AG10803 (cell line): Measurements from ENCODE around the gene NAPSA.
"Not testable (repeated sequence)": the region's sequence is repeated elsewhere in the genome, so short reads cannot be mapped to it uniquely, and the experiment has no call there.

Source experiments
- DNase-seq: peaks from one replicate; pipeline ENCODE4 v3.0.0; 2010; ENCODE audit warnings: low read depth
- H3K4me3 ChIP-seq: 2 replicates; pipeline ENCODE4 v1.5.1; 2011; ENCODE audit warnings: mild to moderate bottlenecking, low read length, control low read depth
- TF ChIP-seq, protein P1 (sequence below): conservative IDR thresholded peaks from 2 replicates; pipeline ENCODE4 v1.5.1; 2011; ENCODE audit warnings: mild to moderate bottlenecking, low read length, control low read depth, inconsistent platforms

The NAPSA gene

DNA sequence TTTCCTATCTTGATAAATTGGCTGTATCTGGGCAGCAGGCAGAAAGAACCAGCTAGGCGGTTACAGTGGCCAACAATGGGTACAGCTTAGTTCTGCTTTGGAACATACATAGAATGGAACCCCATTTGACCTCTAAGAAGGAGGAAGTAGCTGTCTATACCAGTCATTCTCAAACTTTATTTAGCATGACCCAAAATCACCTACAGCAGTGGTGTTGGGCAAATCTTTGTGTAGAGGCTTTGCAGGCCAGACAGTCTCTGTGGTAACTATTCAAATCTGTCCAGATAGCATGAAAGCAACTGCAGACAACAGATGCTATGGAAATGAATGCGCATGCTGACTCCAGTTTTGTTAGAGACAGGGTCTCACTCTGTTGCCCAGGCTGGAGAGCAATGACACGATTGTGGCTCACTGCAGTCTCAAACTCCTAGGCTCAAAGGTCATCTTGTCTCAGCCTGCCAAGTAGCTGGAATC lies 24.3 kb downstream of the NAPSA start:
- no peak for DNase-seq
- TF ChIP-seq, protein P1, sequence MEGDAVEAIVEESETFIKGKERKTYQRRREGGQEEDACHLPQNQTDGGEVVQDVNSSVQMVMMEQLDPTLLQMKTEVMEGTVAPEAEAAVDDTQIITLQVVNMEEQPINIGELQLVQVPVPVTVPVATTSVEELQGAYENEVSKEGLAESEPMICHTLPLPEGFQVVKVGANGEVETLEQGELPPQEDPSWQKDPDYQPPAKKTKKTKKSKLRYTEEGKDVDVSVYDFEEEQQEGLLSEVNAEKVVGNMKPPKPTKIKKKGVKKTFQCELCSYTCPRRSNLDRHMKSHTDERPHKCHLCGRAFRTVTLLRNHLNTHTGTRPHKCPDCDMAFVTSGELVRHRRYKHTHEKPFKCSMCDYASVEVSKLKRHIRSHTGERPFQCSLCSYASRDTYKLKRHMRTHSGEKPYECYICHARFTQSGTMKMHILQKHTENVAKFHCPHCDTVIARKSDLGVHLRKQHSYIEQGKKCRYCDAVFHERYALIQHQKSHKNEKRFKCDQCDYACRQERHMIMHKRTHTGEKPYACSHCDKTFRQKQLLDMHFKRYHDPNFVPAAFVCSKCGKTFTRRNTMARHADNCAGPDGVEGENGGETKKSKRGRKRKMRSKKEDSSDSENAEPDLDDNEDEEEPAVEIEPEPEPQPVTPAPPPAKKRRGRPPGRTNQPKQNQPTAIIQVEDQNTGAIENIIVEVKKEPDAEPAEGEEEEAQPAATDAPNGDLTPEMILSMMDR, result no peak
- H3K4me3 ChIP-seq, result no peak overlapping the region

DNA sequence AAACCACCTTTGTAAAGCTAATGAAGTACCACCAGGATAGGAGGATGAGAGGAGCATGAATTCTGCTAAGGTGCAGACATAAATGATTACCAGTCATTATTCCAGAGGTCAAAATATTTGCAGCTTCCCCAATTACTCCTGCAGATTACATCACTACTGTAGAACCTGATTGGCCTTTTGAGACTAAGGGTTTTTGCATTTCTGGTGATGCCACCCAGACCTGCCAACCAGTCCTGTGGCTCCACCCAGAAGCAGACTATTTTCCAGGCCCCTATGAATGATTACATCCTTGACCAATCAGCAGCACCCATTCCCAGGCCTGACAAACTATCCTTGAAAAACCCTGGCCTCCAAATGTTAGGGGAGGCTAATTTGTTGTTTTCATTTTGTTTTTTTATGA lies 25.1 kb downstream of the NAPSA start:
- H3K4me3 ChIP-seq, result no peak overlapping the region
- TF ChIP-seq, protein P1, result no peak
- no peak for DNase-seq

DNA sequence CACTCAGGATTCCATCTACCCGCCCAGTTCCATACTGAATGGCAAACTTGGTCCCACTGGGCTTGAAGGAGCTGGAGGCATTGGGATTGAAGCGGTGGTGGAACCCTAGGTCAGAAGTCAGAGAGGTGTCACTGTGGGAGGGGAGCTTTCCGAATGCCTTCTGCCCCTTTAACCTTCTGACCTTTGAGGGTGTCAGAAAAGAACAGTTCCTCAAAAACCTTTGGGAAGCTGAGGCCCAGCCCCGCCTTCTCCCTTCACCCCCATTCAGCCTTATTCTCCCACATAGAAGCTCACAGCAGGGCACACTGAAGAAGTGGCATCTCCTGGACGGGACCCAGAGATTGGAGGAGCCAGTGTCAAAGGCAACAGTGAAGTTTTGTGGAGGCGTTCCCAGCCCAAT lies 28.4 kb downstream of the NAPSA start:
- not testable (repeated sequence) for DNase-seq

DNA sequence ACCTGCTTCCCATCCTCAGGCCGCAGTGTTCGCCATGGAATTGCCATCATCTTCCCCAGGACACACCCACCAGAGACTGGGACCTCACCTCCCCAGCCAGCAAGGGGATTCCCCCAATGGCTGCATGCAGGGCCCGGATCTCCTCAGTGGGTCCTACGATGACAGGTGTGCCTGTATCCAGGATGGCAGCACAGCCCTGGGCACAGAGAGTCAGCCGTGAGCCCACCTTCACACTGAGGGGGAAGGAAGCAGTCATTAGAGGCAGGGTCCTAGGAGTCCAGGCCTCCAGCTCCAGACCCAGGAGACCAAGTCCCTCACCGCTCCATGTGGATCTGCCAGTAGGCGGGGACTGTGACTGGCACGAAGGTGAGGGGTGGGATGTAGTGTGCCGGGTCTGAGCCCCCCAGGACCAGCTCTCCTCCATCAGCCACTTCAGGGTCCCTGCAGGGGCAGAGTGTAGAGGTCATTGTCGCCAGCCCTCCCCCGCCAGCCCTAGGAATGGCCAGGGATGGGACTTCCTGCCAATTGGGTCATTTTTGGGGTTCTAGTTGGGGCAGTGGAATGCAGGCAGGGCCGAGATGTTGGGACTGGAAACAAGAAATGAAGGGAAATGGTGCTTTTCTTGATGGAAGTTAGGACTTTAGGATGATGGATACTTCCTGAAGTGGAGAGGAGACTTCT lies 30.6 kb downstream of the NAPSA start:
- no peak for DNase-seq
- H3K4me3 ChIP-seq, result no peak overlapping the region
- TF ChIP-seq, protein P1, result no peak

More for the DNA sequence above, 28.4 kb downstream of the NAPSA start:
- H3K4me3 ChIP-seq, result not testable (repeated sequence)

DNA sequence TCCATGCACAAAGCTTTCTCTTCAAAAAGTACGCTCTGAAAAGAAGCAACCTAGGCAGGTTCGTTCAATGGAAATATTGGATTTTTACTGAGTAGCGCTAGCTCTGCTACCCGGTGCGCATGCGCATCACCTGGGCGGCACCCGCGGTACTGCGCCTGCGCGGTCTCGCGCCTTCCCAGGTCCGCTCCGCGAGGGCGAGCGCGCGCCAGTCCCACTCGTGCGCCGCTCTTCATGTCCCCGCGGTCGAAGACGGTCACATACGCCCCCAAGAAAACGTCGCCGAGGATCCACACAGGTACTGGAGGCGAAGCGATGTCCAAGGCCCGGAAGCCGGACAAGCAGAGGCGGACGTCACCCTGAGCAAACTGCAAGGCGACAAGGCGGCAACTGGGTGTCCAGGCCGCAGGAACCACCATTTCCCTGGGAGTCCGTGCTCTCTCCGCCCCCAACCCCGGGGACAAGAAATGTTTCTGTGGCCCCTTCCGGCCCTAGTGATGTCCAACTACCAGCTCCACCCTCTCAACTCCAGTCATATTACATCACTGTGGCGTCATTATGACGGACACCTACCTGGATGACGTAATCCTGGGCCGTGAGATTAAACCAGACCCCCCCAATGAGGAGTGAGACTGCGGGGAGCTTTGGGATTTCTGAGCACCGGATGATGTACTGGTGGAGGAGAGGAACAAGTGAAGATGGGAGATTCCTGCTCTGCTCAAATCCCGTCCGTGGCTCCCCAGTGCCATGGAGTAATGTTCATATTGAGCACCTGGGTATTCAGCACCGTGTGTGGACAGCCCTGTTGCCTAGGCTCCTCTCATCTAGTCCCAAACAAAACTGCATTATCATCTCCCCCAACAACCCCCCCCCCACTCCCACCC lies 31.5 kb downstream of the NAPSA start:
- TF ChIP-seq, protein P1, result no peak
- peak overlapping the region; percentile 55 for H3K4me3 ChIP-seq
- no peak for DNase-seq

DNA sequence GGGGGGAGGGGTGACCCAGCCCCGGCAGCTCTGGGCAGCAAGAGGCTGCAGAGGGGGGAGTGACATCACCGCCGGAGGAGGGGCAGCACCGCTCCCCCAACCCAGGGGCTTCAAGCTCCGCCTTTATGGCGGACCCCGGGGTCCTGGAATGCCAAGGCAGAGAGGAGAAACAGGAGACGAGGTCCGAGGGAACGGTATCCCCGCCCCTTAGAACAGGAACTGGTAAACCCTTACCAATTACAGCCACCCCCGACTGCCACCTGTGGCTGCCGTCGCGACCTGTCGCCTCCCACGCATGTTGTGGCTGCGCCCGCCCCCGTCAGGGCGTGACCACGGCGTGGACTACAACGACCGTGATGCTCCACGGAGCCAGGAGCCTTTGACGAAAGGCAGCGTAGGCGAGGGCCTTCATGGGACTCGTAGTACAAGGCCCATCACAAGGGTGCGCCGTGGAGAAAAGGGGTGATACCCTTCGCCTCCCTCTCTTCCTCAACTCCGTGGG lies 32.2 kb downstream of the NAPSA start:
- H3K4me3 ChIP-seq, result peak overlapping the region; percentile 55
- DNase-seq, result peak; percentile 78
- TF ChIP-seq, protein P1, result peak; percentile 14

DNA sequence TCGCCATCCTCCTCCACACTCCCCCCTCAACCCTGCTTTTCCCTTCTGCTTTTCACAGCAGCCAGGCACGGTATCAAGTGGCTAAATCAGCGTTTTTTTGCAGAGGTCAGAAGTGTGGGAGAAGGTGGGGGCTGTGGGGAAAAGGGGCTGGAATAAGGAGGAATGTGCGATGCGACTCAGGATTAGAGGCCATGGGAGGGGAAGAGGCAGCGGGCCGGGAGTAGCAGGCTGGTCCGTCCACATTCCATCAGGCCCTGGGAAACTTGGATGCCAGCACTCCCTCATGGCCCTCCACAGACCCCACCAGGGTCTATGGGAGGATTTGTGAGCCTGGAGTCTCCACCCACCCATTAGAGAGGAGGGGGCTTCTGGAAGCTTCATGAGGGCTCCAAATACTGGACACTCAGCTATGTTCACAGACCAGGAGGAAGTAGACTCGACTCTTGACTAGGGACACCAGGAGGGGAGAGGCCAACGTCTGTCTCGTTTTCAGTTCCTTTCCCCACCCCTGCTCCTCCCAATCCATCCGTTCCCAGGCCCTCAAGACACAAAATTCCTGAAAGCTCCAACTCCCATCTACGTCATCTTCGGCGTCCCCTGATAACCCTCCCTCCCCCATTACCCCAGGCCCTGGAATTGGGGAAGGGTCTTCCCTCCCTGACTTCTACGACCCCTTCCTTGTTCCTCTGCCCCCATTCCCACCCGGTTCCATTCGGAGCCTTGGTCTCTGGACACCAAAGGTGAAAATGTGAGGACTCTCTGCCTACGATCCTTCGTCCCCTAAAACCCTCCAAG lies 33.0 kb downstream of the NAPSA start:
- no peak overlapping the region for H3K4me3 ChIP-seq
- TF ChIP-seq, protein P1, result no peak
- no peak for DNase-seq
